IMR-90 (cell line): ENCODE data around the gene HES4. TPM values are rescaled to one million over a fixed set of nuclear protein-coding genes. Genes with fewer than 3 reads are reported as not detected.

ENCODE experiments used
- ATAC-seq: fragments of 200-7000 bp; cut with Tn5 transposase; 2 replicates; pipeline ENCODE4 v1.9.1; 2020; ENCODE audit warnings: low read depth, mild to moderate bottlenecking, moderate library complexity
- BruUV-seq: library from RNA; stranded (reverse); fragments of 400-500 nt; replicated peaks from 2 replicates; lab custom pipeline; 2021; lab: Mats Ljungman, UMichigan
- CTCF ChIA-PET: fragments of 300-600 bp; formaldehyde crosslinking; extraction: SDS; loops from one replicate; lab custom pipeline; 2021; ENCODE audit warnings: antibody characterized with exemption; lab: Yijun Ruan, JAX
- POLR2A ChIA-PET: fragments of 300-600 bp; sonication (Branson Sonifier 250); formaldehyde crosslinking; loops from one replicate; lab custom pipeline; 2022; ENCODE audit warnings: antibody characterized with exemption; ENCODE audit not compliant: unreplicated experiment; lab: Charles Lee
- DNase-seq: peaks from one replicate; pipeline ENCODE4 v3.0.0; 2013
- H2AFZ ChIP-seq: replicated peaks from 2 replicates; pipeline ENCODE3; 2013; ENCODE audit warnings: low read length, mild to moderate bottlenecking; ENCODE audit not compliant: poor library complexity
- H2AK5ac ChIP-seq: 2 replicates; pipeline ENCODE4 v1.6.1; 2013; ENCODE audit warnings: low read depth, low read length, inconsistent platforms
- H2AK9ac ChIP-seq: replicated peaks from 2 replicates; pipeline ENCODE3; 2013; ENCODE audit warnings: mild to moderate bottlenecking, low read depth, low read length, moderate library complexity; ENCODE audit not compliant: poor library complexity
- H2BK120ac ChIP-seq: 2 replicates; pipeline ENCODE4 v1.6.1; 2013; ENCODE audit warnings: low read depth, low read length, inconsistent platforms
- H2BK15ac ChIP-seq: 3 replicates; pipeline ENCODE4 v1.6.1; 2013; ENCODE audit warnings: low read depth, low read length, inconsistent platforms
- H2BK20ac ChIP-seq: 2 replicates; pipeline ENCODE4 v1.6.1; 2013; ENCODE audit warnings: low read depth, mild to moderate bottlenecking, inconsistent platforms, low read length, moderate library complexity
- H2BK5ac ChIP-seq: 2 replicates; pipeline ENCODE4 v1.6.1; 2013; ENCODE audit warnings: mild to moderate bottlenecking, low read depth, low read length, inconsistent platforms; ENCODE audit not compliant: poor library complexity, severe bottlenecking
- H3K14ac ChIP-seq: replicated peaks from 2 replicates; pipeline ENCODE4 v1.6.1; 2013; ENCODE audit warnings: low read depth, low read length, inconsistent platforms
- H3K18ac ChIP-seq: 2 replicates; pipeline ENCODE4 v1.6.1; 2013; ENCODE audit warnings: low read depth, low read length, control low read depth
- H3K23ac ChIP-seq: 2 replicates; pipeline ENCODE4 v1.6.1; 2013; ENCODE audit warnings: low read depth, low read length, inconsistent platforms
- H3K27ac ChIP-seq: 2 replicates; pipeline ENCODE4 v1.5.1; 2013; ENCODE audit warnings: mild to moderate bottlenecking, control low read depth, low read length; ENCODE audit not compliant: insufficient read depth
- H3K27me3 ChIP-seq: 2 replicates; pipeline ENCODE4 v1.6.1; 2013; ENCODE audit warnings: low read length; ENCODE audit not compliant: control insufficient read depth, insufficient read depth
- H3K36me3 ChIP-seq: 2 replicates; pipeline ENCODE4 v1.6.1; 2013; ENCODE audit warnings: low read length, mixed read lengths; ENCODE audit not compliant: control insufficient read depth, insufficient read depth
- H3K4ac ChIP-seq: 2 replicates; pipeline ENCODE4 v1.6.1; 2013; ENCODE audit warnings: low read depth, low read length, inconsistent platforms
- H3K4me1 ChIP-seq: 2 replicates; pipeline ENCODE4 v1.6.1; 2013; ENCODE audit warnings: low read length, mixed read lengths; ENCODE audit not compliant: control insufficient read depth, insufficient read depth
- H3K4me2 ChIP-seq: 2 replicates; pipeline ENCODE4 v1.6.1; 2013; ENCODE audit warnings: low read depth, mild to moderate bottlenecking, control low read depth, low read length, moderate library complexity
- H3K4me3 ChIP-seq: 2 replicates; pipeline ENCODE4 v1.5.1; 2013; ENCODE audit warnings: low read depth, mild to moderate bottlenecking, control low read depth, low read length, moderate library complexity; ENCODE audit not compliant: insufficient read depth
- H3K56ac ChIP-seq: 2 replicates; pipeline ENCODE4 v1.6.1; 2013; ENCODE audit warnings: low read length, inconsistent platforms; ENCODE audit not compliant: insufficient read depth; ENCODE audit errors: extremely low read depth
- H3K79me1 ChIP-seq, 2 experiments: 2 replicates each; pipeline ENCODE4 v1.6.1; 2013; ENCODE audit warnings: low read length in 2 of 2, inconsistent platforms in 1 of 2, low read depth in 1 of 2
- H3K9ac ChIP-seq: 2 replicates; pipeline ENCODE4 v1.6.1; 2013; ENCODE audit warnings: low read depth, low read length, control low read depth
- H3K9me1 ChIP-seq: 2 replicates; pipeline ENCODE4 v1.6.1; 2013; ENCODE audit warnings: low read length, inconsistent platforms; ENCODE audit not compliant: insufficient read depth
- H3K9me3 ChIP-seq: 2 replicates; pipeline ENCODE4 v1.6.1; 2013; ENCODE audit warnings: low read length; ENCODE audit not compliant: control insufficient read depth, insufficient read depth
- H4K20me1 ChIP-seq: 2 replicates; pipeline ENCODE4 v1.6.1; 2013; ENCODE audit warnings: low read length, inconsistent platforms; ENCODE audit not compliant: insufficient read depth
- H4K5ac ChIP-seq: 2 replicates; pipeline ENCODE4 v1.6.1; 2013; ENCODE audit warnings: mild to moderate bottlenecking, low read depth, low read length, control low read depth
- H4K8ac ChIP-seq, 2 experiments: 2 replicates each; pipeline ENCODE4 v1.6.1; 2013; ENCODE audit warnings: low read depth in 2 of 2, low read length in 2 of 2, control low read depth in 1 of 2, inconsistent platforms in 1 of 2
- H4K91ac ChIP-seq: 2 replicates; pipeline ENCODE4 v1.6.1; 2013; ENCODE audit warnings: low read depth, low read length, inconsistent platforms; ENCODE audit not compliant: insufficient read depth
- CEBPB ChIP-seq: IDR thresholded peaks from 2 replicates; pipeline ENCODE4 v1.6.1; 2012; ENCODE audit warnings: low read depth, low read length, improper control_type of control experiment
- CHD1 ChIP-seq: IDR thresholded peaks from 2 replicates; pipeline ENCODE4 v1.6.1; 2012; ENCODE audit warnings: low read depth, low read length, improper control_type of control experiment
- MAFK ChIP-seq: IDR thresholded peaks from 2 replicates; pipeline ENCODE4 v1.6.1; 2012; ENCODE audit warnings: low read depth, low read length, improper control_type of control experiment
- MAZ ChIP-seq: IDR thresholded peaks from 2 replicates; pipeline ENCODE4 v1.6.1; 2012; ENCODE audit warnings: low read depth, mild to moderate bottlenecking, low read length, improper control_type of control experiment, moderate library complexity, borderline replicate concordance
- NFE2L2 ChIP-seq: fragments of 150-350 bp; IDR thresholded peaks from 2 replicates; pipeline ENCODE4 v1.6.1; 2016; ENCODE audit warnings: low read depth, mild to moderate bottlenecking, low read length
- POLR2A ChIP-seq: IDR thresholded peaks from 2 replicates; pipeline ENCODE4 v1.6.1; 2012; ENCODE audit warnings: mild to moderate bottlenecking, low read depth, low read length
- RFX5 ChIP-seq: IDR thresholded peaks from 2 replicates; pipeline ENCODE4 v1.8.0; 2012; ENCODE audit warnings: low read depth, mild to moderate bottlenecking, low read length, moderate library complexity
- SMC3 ChIP-seq: fragments of 150-350 bp; IDR thresholded peaks from 2 replicates; pipeline ENCODE4 v1.6.1; 2016; ENCODE audit warnings: low read depth, mild to moderate bottlenecking, antibody characterized with exemption, low read length, moderate library complexity
- WGBS, 2 experiments: methylation state at CpG; one replicate each; pipeline versions ENCODE4 v1.1.5 to v1.1.7; 2013; ENCODE audit warnings: missing lambda C conversion rate in 2 of 2; ENCODE audit not compliant: insufficient read length in 1 of 2; ENCODE audit errors: extremely low coverage in 2 of 2; 5-methylcytosine and 5-hydroxymethylcytosine counted together
- dilution Hi-C: fragments of 300-500 bp; cut with HindIII; formaldehyde crosslinking; loops from one replicate; pipeline ENCODE4 v1.14.3; 2018; ENCODE audit warnings: low sequenced_read_pairs; ENCODE audit not compliant: unreplicated experiment
- in situ Hi-C: fragments of 300-500 bp; cut with MboI; formaldehyde crosslinking; loops from 3 replicates; pipeline ENCODE4 v1.14.3; 2019; ENCODE audit warnings: low sequenced_read_pairs, inconsistent platforms, mixed read lengths
- intact Hi-C: fragments of 100-400 bp; cut with micrococcal nuclease; formaldehyde crosslinking; loops from 2 replicates; pipeline ENCODE4 v1.10.0; 2022
- polyA plus RNA-seq, 3 experiments: library from polyadenylated mRNA; depleted of rRNA; stranded (reverse); fragments of >200 nt; gene quantifications; 2 replicates each; pipeline ENCODE4 v1.2.3, GENCODE V29; 2012; ENCODE audit warnings: low replicate concordance in 1 of 3
- total RNA-seq: library from RNA; depleted of rRNA; stranded (reverse); fragments of >200 nt; gene quantifications from 2 replicates; pipeline ENCODE4 v1.2.3, GENCODE V29; 2012
- TF ChIP-seq, protein P1 (sequence below): fragments of 150-350 bp; IDR thresholded peaks from 2 replicates; pipeline ENCODE4 v1.6.1; 2017; ENCODE audit warnings: mild to moderate bottlenecking, antibody characterized with exemption, low read length, low read depth
- TF ChIP-seq, protein P2 (sequence below): fragments of 150-350 bp; IDR thresholded peaks from 2 replicates; pipeline ENCODE4 v1.6.1; 2016; ENCODE audit warnings: low read depth, mild to moderate bottlenecking, low read length, moderate library complexity, borderline replicate concordance

Gene HES4
- total and polyA plus RNA-seq, 2 of the 4 experiments (the other 2 are of a cell fraction) = 1.4 to 11.7 TPM

DNA sequence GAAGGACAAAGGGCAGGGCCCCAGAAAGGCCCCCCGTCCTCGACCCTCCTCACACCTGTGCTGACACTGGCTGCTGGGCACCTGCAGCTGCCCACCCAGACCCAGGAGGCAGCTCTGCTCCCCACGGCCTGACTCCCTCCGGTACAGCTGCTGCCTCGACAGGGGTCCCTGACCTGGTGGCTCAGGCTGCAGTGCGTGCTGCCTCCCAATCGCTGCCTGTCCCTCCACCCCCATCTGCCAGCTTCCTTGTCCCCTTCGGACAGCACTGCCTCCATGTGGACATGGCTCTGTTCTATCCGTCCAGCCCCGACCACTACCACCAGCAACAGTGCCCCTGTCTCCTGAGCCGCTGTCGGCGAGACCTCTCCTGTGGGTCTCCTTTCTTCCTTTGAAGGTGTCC, 45.0 kb downstream of the HES4 start:
- CTCF ChIA-PET = no interaction called here
- Histone ChIP-seq H3K9ac (no peak overlapping the region), H4K20me1 (peaks cover 30% of the 10 kb centered on the region), H3K36me3 (peaks cover 62% of the 10 kb centered on the region), H3K4me3 (no peak overlapping the region), H3K4me2 (no peak overlapping the region), H3K79me1 (peaks cover 13 to 54% of the 10 kb centered on the region in 2 experiments), H2BK120ac (no peak overlapping the region), H4K91ac (no peak overlapping the region), H2BK5ac (no peak overlapping the region), H3K23ac (no peak overlapping the region), H3K9me3 (no peaks in the 10 kb centered on the region), H3K4me1 (peaks cover 4% of the 10 kb centered on the region; the same call in 1 of the 2 replicates), H2AK9ac (peak overlapping the region; percentile 61), H3K4ac (no peak overlapping the region), H2AFZ (no peak overlapping the region), H3K9me1 (peaks cover 11% of the 10 kb centered on the region), H4K5ac (no peak overlapping the region), H2AK5ac (no peak overlapping the region), H4K8ac (no peak overlapping the region), H3K27me3 (no peaks in the 10 kb centered on the region), H3K18ac (no peak overlapping the region), H3K14ac (no peak overlapping the region), H2BK15ac (no peak overlapping the region), H2BK20ac (no peak overlapping the region), H3K56ac (no peak overlapping the region), H3K27ac (no peak overlapping the region)
- BruUV-seq = no TSS peak
- in situ Hi-C loops = loop anchor here (5.0 kb wide), 1 partner anchor 43 kb away; no protein-coding TSS in a partner anchor
- 84% methylated on average over 4 of the region's 13 CpGs; no CpG with 5 or more reads in 1 of the 2 experiments for WGBS, 2 experiments
- intact Hi-C loops = loop anchor here (5.0 kb wide), 1 partner anchor 33 kb away; the partner anchor contains the start of gene SAMD11
- DNase-seq (no peak), ATAC-seq (no peak)
- TF ChIP-seq, protein P1, sequence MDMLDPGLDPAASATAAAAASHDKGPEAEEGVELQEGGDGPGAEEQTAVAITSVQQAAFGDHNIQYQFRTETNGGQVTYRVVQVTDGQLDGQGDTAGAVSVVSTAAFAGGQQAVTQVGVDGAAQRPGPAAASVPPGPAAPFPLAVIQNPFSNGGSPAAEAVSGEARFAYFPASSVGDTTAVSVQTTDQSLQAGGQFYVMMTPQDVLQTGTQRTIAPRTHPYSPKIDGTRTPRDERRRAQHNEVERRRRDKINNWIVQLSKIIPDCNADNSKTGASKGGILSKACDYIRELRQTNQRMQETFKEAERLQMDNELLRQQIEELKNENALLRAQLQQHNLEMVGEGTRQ = no peak
- TF ChIP-seq RFX5 (no peak), POLR2A (no peak), SMC3 (no peak), CEBPB (no peak), MAZ (no peak), CHD1 (no peak), MAFK (no peak), NFE2L2 (no peak)
- TF ChIP-seq, protein P2, sequence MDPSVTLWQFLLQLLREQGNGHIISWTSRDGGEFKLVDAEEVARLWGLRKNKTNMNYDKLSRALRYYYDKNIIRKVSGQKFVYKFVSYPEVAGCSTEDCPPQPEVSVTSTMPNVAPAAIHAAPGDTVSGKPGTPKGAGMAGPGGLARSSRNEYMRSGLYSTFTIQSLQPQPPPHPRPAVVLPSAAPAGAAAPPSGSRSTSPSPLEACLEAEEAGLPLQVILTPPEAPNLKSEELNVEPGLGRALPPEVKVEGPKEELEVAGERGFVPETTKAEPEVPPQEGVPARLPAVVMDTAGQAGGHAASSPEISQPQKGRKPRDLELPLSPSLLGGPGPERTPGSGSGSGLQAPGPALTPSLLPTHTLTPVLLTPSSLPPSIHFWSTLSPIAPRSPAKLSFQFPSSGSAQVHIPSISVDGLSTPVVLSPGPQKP = no peak
- dilution Hi-C loops = no loop called here
- POLR2A ChIA-PET = no interaction called here
